Erythroblast (primary cell): ENCODE results near the gene RASL12.

Source experiments
- GATA1 ChIP-seq: IDR thresholded peaks from 2 replicates; pipeline ENCODE4 v1.6.1; 2011; ENCODE audit warnings: low read depth, mild to moderate bottlenecking, control low read depth, low read length, moderate library complexity
- POLR2A ChIP-seq: IDR thresholded peaks from 2 replicates; pipeline ENCODE4 v1.6.1; 2011; ENCODE audit warnings: mild to moderate bottlenecking, low read length

- TF ChIP-seq POLR2A, result no peak
- TF ChIP-seq GATA1, result no peak
Observed at GRCh38 chr15:65095747-65096104, 27.9 kb upstream of the RASL12 start.
